GM18508 (cell line): Measurements from ENCODE around the gene FBN3.

Experiments
- ATAC-seq: cut with Tn5 transposase; IDR thresholded peaks from one replicate; pipeline ENCODE4 v1.9.1; 2021; ENCODE audit warnings: moderate number of reproducible peaks; ENCODE audit not compliant: insufficient read depth, unreplicated experiment

FBN3 gene

GRCh38 chr19:8150178-8150865 lies 930 bp upstream of the FBN3 start:
- no peak for ATAC-seq

DNA sequence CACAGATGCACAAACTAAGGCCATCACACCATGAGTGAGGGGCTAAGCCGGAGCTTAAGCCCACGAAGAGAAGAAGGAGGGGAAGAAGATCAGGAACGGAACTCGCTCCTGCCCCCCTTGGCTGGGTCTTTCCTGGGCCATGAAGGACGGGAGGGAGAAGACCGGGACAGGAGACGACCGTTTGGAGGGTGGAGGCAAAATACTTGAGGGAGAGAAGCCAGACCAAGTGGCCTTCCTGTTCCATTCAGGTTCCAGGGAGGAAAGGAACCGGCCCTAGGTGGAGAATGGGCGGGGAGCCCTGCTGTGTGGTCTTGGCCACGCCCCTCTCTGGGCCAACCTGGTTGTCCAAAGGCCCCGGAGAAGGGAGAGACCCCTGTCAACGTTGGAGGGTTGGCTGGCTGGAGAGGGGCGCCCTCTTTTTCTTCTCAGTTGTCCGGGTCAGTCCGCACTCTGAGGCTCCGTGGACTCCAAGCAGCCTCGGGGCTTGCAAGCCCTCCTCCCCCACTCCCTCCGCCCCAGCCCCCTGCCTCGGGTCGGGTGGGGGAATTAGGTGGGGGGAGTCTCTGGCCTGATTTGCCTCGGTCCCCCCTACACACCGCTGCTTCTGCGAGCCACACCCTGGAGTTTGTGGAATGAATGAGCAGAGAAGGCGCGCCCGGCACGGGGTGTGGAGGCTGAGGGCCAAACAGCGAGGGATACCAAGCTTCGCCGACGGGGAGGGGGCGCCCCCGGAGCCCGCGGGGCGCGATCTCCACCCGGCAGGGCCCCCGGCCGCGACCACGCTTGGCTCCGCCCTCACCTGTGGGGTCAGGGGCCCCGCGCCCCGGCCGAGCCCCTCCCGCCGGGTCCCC lies 757 bp downstream of the FBN3 start:
- ATAC-seq: no peak

GRCh38 chr19:8148088-8148409 lies 1.3 kb downstream of the FBN3 start:
- no peak for ATAC-seq

GRCh38 chr19:8147582-8147978 lies 1.8 kb downstream of the FBN3 start:
- no peak for ATAC-seq

- ATAC-seq: no peak
These were observed 2.4 kb downstream of the FBN3 start for GRCh38 chr19:8146877-8147581.

- ATAC-seq: no peak
These were observed 5.0 kb downstream of the FBN3 start for GRCh38 chr19:8144273-8144995.

DNA sequence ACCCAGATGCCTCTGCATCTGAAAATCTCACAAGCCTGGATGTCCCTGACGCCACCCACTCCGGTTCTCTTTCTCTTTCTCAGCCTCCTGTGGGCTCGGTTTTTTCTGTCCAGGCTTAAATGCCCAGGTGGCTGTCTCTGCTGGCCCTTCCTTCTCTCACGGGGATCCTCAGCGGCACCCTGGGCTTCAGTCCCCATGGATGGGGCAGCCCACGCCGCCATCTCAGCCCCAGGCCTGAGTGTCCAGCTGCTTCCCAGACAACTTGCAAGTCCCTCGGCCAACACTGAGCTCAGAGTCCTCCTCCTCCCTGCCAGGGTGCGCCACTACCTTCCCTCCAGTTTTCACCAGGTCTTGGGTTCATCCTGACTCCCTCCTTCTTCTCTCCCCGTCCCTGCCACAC lies 6.4 kb downstream of the FBN3 start:
- no peak for ATAC-seq

- no peak for ATAC-seq
These were observed 6.9 kb downstream of the FBN3 start for GRCh38 chr19:8142513-8142900.

GRCh38 chr19:8141726-8142512 lies 7.5 kb downstream of the FBN3 start:
- no peak for ATAC-seq

GRCh38 chr19:8138201-8138600 lies 11.2 kb downstream of the FBN3 start:
- no peak for ATAC-seq

GRCh38 chr19:8137425-8137824 lies 12.0 kb downstream of the FBN3 start:
- ATAC-seq: no peak

DNA sequence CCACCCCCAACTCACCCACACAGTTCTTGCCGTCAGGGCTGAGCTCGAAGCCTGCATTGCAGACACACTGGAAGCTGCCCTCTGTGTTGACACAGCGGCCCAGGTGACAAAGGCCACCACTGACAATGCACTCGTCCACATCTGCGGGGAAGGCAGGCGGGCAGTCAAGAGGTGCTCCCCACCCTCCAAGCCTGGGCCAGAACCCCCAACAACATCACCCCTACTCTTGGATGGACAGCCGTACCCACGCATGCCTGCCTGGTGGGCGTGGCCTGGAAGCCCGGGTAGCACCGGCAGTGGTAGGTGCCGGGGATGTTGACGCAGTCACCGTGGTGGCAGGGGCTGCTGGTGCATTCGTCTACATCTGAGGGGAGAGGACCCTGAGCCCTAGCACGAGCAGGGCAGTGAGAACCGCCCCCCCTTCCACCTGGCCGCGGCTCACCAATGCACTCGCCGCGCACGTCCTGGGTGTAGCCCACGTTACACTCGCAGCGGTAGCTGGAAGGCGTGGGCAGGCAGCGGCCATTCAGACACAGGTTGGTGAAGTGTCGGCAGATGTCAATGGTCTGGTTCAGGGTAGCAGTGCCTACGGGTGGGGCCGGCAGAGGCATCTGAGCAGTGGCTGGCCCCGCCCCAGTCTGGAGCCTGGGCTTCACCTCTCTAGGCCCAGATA lies 13.3 kb downstream of the FBN3 start:
- ATAC-seq: no peak

- ATAC-seq: no peak
These were observed 16.4 kb downstream of the FBN3 start for GRCh38 chr19:8132858-8133458.

DNA sequence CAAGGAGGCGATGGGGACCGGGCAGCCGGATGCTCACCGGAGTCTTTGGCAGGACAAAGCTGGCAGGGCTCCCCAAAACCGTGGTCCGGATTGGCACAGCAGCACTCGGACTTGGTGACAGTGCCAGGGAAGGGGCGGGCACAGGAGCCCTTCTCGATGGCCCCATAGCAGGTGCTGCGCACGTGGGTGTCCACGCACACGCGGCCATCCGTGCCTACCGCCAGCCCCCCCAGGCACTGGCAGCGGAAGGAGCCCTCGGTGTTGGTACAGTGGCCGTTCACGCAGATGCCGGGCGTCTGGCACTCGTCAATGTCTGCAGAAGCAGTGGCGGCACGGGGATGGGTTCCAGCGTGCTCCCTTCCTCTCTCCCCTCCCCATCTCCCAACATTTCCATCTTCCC lies 17.9 kb downstream of the FBN3 start:
- ATAC-seq: no peak

DNA sequence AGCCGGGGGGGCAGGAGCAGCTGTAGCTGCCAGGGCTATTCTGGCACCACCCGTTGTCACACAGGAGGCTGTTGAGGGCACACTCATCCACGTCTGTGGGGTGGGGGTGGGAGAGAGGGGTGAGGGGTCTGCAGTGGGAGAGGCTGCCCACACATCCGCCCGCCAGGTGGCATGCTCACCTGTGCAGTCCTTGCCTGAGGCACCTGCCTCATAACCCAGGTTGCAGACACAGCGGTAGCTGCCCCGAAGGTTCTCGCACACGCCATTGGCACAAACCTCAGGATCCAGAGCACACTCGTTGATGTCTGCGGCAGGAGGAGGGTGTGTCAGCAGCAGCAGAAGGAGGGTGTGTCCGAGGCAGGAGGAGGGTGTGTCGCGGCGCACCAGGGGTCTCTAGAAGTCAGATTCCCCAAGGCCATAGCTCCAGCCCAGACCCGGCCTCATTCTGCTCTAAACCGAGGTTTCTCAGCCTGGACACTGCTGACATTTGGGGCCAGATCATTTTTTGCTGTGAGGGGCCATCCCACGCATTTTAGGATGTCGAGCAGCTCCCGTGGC lies 20.3 kb downstream of the FBN3 start:
- ATAC-seq: no peak

DNA sequence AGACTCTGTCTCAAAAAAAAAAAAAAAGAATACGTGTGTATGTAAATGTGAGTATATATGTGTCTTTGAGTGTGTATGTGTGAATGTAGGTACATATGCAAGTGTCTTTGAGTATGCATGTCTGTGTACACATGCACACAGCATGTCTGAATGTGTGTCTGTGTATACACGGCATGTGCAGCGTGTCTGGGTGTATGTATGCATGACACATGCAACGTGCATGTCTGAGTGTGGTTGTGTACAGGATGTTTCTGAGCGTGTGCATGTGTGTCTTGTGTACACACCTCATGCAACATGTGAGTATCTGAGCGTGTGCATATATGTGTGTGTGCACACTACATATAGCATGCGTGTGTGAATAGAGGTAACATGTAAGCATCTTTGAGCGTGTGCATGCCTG lies 20.8 kb downstream of the FBN3 start:
- ATAC-seq: no peak

GRCh38 chr19:8127311-8127710 lies 22.1 kb downstream of the FBN3 start:
- ATAC-seq: no peak

DNA sequence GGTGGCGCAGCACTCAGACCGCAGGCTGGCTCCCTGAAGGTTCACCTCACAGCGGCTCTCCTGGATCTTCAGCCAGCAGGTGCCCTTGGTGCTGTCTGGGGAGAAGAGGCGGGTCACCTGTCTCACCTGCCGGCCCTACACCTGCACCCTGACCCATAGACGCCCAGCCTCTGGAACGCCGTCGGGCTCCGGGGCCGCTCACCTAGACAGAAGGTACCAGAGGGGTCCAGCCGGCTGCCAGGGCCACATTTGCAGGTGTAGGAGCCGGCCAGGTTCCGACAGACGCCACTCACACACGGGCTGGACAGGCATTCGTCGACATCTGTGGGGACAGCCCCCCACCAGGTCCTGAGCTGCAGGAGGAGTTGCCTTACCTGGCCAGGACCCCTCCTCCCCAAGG lies 22.9 kb downstream of the FBN3 start:
- ATAC-seq: no peak

DNA sequence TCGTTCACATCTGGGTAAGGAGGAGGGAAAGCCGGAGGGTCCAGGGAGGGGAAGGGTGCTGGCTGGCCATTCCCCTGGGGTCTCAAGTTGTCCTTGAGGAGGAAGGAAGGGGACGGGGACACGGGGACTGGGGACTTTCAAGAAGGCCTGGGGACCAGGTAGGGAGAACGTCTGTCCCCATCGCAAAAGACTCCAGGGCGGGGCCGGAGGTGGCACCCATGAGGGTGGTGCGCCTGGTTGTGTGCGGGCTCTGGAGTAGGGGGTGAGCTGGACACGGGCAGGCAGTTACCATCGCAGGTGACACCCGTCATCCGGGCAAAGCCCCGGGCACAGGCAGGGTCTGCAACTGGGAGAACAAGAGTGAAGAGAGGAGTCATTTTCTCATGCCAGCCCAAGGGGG lies 23.4 kb downstream of the FBN3 start:
- no peak for ATAC-seq
